Smooth muscle cell (in vitro differentiated cells): ENCODE measurements around the gene METAP1D. TPM values are rescaled to one million over a fixed set of nuclear protein-coding genes. Genes with fewer than 3 reads are reported as not detected.

Source experiments
- DNase-seq: peaks from one replicate; lab custom pipeline; 2025; ENCODE audit not compliant: unreplicated experiment; lab: John Stamatoyannopoulos, UW
- H2AFZ ChIP-seq: fragments of 200-600 bp; sonication (generic); 2 replicates; pipeline ENCODE4 v1.6.0; 2016; ENCODE audit warnings: antibody characterized with exemption, low read depth, mild to moderate bottlenecking
- H3F3A ChIP-seq: fragments of 200-600 bp; sonication (generic); 2 replicates; pipeline ENCODE4 v1.6.0; 2017; ENCODE audit warnings: antibody characterized with exemption, low read depth
- H3K27ac ChIP-seq: fragments of 200-600 bp; sonication (generic); 2 replicates; pipeline ENCODE4 v1.5.1; 2016; ENCODE audit warnings: low read depth, mild to moderate bottlenecking
- H3K27me3 ChIP-seq: fragments of 200-600 bp; sonication (generic); 2 replicates; pipeline ENCODE4 v1.6.1; 2016; ENCODE audit warnings: low read depth, mild to moderate bottlenecking
- H3K36me3 ChIP-seq: fragments of 200-600 bp; sonication (generic); 2 replicates; pipeline ENCODE4 v1.5.1; 2016; ENCODE audit warnings: low read depth
- H3K4me1 ChIP-seq: fragments of 200-600 bp; sonication (generic); 2 replicates; pipeline ENCODE4 v1.5.1; 2016; ENCODE audit warnings: low read depth
- H3K4me2 ChIP-seq: fragments of 200-600 bp; sonication (generic); 2 replicates; pipeline ENCODE4 v1.6.0; 2016; ENCODE audit warnings: mild to moderate bottlenecking
- H3K4me3 ChIP-seq: fragments of 200-600 bp; sonication (generic); 2 replicates; pipeline ENCODE4 v1.5.1; 2016; ENCODE audit warnings: mild to moderate bottlenecking
- H3K79me2 ChIP-seq: fragments of 200-600 bp; sonication (generic); 2 replicates; pipeline ENCODE4 v1.6.0; 2016; ENCODE audit warnings: low read depth, mild to moderate bottlenecking
- H3K9ac ChIP-seq: fragments of 200-600 bp; sonication (generic); 2 replicates; pipeline ENCODE4 v1.6.0; 2016; ENCODE audit warnings: low read depth
- H3K9me3 ChIP-seq: fragments of 200-600 bp; sonication (generic); replicated peaks from 2 replicates; pipeline ENCODE4 v1.5.1; 2016; ENCODE audit warnings: low read depth
- H4K20me1 ChIP-seq: fragments of 200-600 bp; sonication (generic); 2 replicates; pipeline ENCODE4 v1.6.0; 2016; ENCODE audit warnings: low read depth
- CTCF ChIP-seq: fragments of 200-600 bp; sonication (generic); IDR thresholded peaks from 2 replicates; pipeline ENCODE4 v1.5.1; 2017; ENCODE audit warnings: borderline replicate concordance, mild to moderate bottlenecking, antibody characterized with exemption; ENCODE audit not compliant: insufficient read depth, poor library complexity, severe bottlenecking
- whole genome bisulfite sequencing: methylation state at CpG from one replicate; pipeline ENCODE4 v1.1.7; 2016; ENCODE audit warnings: low lambda C conversion rate; 5-methylcytosine and 5-hydroxymethylcytosine counted together
- polyA plus RNA-seq: library from polyadenylated mRNA; unstranded; fragments of >200 nt; fragmentation: Nextera tagmentation; extraction: Ambion mirVana; gene quantifications from 2 replicates; pipeline ENCODE4 v1.2.1, GENCODE V29; 2016
- total RNA-seq: library from RNA; depleted of rRNA; stranded (reverse); fragments of >200 nt; gene quantifications from 2 replicates; pipeline ENCODE4 v1.2.3, GENCODE V29; 2014

METAP1D gene
- total and polyA plus RNA-seq, 2 experiments from 2014 or later: 5.9 to 7.5 TPM

GRCh38 chr2:172091761-172092566 lies 92.2 kb downstream of the METAP1D start:
- Histone ChIP-seq H3K36me3 (no peaks in the 10 kb centered on the region), H3K4me3 (no peak overlapping the region), H3F3A (no peaks in the 10 kb centered on the region), H3K4me2 (no peak overlapping the region), H3K79me2 (no peaks in the 10 kb centered on the region), H3K9me3 (no peaks in the 10 kb centered on the region), H3K27ac (no peak overlapping the region), H3K9ac (no peak overlapping the region), H3K4me1 (peaks cover 38% of the 10 kb centered on the region), H2AFZ (no peak overlapping the region), H3K27me3 (peaks cover 86% of the 10 kb centered on the region), H4K20me1 (no peaks in the 10 kb centered on the region)
- 39% methylated on average over 11 of the region's 11 CpGs for WGBS
- no peak for TF ChIP-seq CTCF
- DNase-seq: no peak

GRCh38 chr2:172092716-172093415 lies 93.1 kb downstream of the METAP1D start:
- Histone ChIP-seq H2AFZ (no peak overlapping the region), H3K9me3 (no peaks in the 10 kb centered on the region), H3K4me1 (peaks cover 40% of the 10 kb centered on the region), H3K27ac (no peak overlapping the region), H3F3A (peaks cover 7% of the 10 kb centered on the region), H3K4me2 (peak overlapping the region; percentile 97), H3K36me3 (no peaks in the 10 kb centered on the region), H3K4me3 (peak overlapping the region; percentile 15), H3K79me2 (no peaks in the 10 kb centered on the region), H4K20me1 (no peaks in the 10 kb centered on the region), H3K9ac (no peak overlapping the region), H3K27me3 (peaks cover 77% of the 10 kb centered on the region)
- no peak for TF ChIP-seq CTCF
- no peak for DNase-seq
- 6% methylated on average over 19 of the region's 19 CpGs for WGBS

GRCh38 chr2:172093416-172094293 lies 93.9 kb downstream of the METAP1D start:
- TF ChIP-seq CTCF: no peak
- Histone ChIP-seq H3K36me3 (no peaks in the 10 kb centered on the region), H3K79me2 (no peaks in the 10 kb centered on the region), H3K9ac (no peak overlapping the region), H3K4me3 (peak overlapping the region; percentile 62), H3K27me3 (peaks cover 69% of the 10 kb centered on the region), H3K4me2 (peak overlapping the region; percentile 97), H3F3A (peaks cover 11% of the 10 kb centered on the region), H2AFZ (no peak overlapping the region), H3K9me3 (no peaks in the 10 kb centered on the region), H3K27ac (no peak overlapping the region), H4K20me1 (no peaks in the 10 kb centered on the region), H3K4me1 (peaks cover 43% of the 10 kb centered on the region)
- no peak for DNase-seq
- whole genome bisulfite sequencing: 8% methylated on average over 18 of the region's 18 CpGs
